Measurements from ENCODE around the gene BEX5.
"Not testable (repeated sequence)": the region's sequence is repeated elsewhere in the genome, so short reads cannot be mapped to it uniquely, and the experiment has no call there.

BEX5 gene

DNA sequence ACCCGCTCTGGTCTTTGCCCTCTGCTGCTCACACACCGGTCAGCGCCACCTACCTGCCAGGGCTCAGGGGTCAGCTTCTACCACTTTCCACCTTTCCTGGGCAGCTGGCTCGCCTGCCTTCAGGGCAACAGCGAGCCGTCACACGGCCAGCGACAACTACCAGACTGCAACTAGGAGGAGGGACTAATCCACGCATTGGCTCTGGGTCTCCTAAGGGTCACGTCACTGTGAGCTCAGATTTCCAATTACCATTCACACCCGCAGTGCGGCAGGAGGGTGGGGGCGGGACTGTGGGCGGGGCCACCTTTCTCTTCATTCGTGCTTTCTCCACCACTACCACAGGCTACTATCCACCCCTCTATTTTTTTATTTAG lies at the start of gene BEX5:
Gene BEX5, minus strand, starts transcription at position 172 of the 374 bp plus-strand sequence. CDS start 1,712 bp downstream, outside the sequence.
- FAIRE-seq (no peak), DNase-seq (ENCODE audit: extremely low spot score, insufficient read length, low read depth) (no peak)

DNA sequence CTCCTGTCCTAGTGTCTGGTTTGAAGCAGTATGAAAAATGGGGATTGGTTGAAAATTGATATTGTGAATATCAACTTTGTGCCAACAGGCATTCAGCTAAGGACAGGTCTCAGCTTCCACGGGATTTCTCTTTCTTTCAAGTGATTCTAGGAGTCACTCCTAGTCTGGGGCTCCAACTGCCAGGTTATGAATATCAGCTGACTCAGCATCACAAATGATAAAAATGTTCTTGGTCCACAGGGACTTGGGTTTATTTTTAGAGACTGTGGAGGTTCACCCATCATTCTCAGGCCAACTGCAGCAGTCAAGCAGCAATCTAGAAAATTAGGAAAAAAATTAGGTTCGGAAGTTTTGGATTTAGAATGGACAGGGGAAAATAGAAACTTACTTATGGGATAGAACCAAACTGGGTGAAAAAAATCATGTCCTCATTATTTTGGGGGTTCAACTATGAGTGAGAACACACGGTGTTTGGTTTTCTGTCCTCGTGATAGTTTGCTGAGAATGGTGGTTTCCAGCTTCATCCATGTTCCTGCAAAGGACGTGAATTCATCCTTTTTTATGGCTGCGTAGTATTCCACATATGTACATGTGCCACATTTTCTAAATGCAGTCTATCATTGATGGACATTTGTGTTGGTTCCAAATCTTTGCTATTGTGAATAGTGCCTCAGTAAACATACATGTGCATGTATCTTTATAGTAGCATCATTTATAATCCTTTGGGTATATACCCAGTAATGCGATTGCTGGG lies 30.4 kb upstream of the BEX5 start:
- FAIRE-seq (no peak), DNase-seq (ENCODE audit: extremely low spot score, insufficient read length, low read depth) (no peak)

DNA sequence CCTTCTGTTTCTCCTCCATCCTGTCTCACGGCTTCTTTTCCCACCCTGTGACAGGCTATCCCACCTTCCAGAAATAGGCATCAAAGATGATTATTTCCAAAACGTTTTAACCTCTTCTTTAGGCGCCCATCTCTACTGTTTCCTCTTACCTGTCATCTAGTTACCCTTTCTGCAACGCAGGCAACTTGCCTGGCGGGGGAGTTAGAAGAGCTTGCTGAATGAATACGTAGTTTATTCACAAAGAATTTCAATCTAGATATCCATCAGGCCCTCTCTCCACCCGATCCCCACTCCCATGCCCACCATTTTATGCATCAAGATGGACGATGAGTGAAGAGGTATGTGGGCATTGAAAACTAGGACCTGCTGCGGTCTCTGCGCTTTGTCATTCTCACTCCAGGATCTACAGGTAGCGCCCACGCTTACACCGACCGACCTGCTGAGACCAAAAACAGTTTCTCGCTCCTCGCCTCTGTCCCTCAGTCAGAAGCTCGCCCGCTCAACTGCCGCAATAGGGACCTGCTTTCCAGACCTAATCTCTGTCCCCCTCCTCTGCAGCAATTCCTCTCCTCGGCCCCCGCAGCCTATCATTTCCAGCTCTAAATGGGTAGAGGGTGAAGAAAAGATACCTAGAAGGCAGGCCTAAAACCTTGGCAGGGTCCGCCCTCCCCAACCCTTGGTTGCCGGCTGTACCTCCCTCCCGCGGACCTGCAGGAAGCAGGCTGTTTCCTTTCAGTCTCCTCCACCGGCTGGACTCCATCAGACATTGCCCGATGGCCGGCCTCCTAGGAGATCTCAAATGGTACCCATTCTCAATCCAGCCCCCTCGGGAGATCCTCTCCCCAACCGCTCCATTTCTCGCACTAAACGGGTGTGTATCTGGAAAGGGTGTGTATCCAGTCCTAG lies 624 bp downstream of the BEX5 start:
- no peak for FAIRE-seq
- no peak for DNase-seq (ENCODE audit: extremely low spot score, insufficient read length, low read depth)

DNA sequence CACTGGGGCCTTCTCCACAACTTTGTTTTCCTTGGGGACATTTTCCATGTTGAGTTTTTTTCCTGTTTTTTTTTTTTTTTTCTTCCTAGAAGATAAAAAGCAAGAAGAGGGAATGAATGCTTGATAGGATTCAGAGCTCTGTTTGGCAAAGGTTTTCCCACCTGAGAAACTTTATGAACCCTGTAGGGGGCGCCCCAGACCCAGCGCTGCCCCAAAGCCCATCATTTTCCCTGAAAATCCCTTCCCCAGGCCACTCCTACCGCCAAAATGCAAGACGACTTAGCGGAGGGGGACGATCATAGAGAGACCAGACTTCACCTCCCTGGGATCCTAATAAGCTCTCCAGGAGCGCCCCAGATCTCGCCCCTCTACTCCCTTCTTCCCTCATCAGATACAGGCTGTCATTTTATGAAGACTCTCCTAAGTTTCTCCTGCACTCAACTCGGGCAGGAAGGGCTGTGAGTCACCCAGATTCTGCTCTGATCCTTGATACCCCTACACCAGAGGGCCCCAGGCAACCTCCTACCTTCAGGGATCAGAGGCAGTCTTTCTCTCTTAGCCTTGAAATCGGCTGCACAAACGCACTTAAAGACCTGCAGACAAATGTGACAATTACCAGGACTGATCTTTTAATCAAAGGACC lies 1.4 kb downstream of the BEX5 start:
- DNase-seq (ENCODE audit: extremely low spot score, insufficient read length, low read depth) (no peak), FAIRE-seq (no peak)

DNA sequence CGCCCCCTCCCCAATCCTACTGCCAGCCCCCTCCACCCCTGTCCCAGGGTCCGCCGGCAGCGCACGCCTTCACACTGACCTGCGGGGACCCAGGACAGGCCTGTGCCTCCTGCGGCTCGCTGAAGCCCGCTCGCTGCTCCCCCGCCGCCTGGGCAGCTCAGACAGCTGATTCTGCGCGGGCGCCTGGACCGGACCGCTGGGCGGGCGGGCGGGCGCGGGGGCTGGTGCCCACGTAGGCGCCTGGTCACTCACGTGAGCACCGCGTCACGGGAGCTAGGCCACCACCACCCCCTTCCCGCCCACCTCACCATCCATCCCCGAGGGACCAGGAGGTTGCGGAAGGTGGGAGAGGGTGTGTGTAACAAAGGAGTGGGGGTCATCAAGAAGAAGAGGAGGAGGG lies 13.5 kb downstream of the BEX5 start, which contains the start of gene TCEAL6:
Gene TCEAL6, minus strand, starts transcription at position 208 of the 400 bp plus-strand sequence.
- FAIRE-seq; DNase-seq (ENCODE audit: extremely low spot score, insufficient read length, low read depth): not testable (repeated sequence)

DNA sequence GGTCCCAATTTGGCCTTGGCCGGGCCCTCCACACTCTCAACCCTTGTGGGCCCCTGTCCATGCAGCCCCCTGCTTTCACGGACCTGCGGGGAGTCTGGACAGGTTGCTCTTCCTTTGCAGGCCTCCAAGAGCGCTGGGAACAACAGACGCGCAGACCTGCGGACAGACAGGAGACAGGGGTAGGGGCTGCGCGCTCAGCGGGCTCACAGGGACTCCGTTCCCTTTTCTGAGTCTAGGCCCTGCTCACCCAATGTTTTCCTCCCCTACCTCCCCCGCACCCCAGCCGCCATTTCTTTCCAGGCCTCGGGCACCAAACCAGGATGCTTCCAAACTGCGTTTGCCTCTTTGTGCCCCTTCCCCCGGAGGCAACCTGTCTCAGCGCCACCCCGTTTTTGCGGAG lies 14.1 kb downstream of the BEX5 start:
- FAIRE-seq; DNase-seq (ENCODE audit: extremely low spot score, insufficient read length, low read depth): not testable (repeated sequence)

DNA sequence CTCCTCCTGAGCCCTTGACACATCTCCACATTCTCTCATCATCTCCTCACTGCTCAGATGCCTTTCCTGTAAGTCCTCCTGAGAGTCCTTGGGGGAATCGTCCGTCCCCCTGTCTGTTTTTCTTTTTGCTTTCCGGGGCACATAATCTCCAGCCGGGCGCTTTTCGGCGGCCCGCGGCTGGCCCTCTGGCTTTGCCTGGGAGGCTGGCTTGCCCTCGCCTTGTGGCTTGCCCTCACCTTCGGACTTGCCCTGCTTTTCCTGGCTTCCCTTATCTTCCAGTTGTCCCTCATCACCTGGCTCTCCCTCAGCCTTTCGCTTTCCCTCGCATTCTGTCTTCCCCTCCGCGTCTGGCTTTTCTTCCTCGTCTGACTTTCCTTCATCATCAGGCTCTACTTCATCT lies 14.9 kb downstream of the BEX5 start:
- FAIRE-seq: peak; percentile 29
- DNase-seq (ENCODE audit: extremely low spot score, insufficient read length, low read depth): not testable (repeated sequence)

DNA sequence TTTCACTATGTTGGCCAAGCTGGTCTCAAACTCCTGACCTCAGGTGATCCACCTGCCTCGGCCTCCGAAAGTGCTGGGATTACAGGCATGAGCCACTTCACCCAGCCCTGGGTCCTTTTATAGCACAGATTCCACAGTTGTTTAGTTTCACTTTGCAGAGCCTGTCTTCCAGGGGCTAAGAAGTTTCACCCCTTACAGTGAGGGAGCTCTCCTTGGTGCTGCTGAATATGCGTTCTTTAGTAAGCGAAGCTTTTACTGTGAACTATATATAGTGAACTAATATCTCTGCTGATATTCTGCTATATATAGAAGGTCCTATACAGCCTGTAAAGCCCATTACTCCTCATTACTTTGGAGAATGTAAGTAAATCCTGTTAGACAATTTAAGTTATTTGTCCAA lies 17.7 kb downstream of the BEX5 start:
- no peak for FAIRE-seq
- DNase-seq (ENCODE audit: extremely low spot score, insufficient read length, low read depth): no peak

DNA sequence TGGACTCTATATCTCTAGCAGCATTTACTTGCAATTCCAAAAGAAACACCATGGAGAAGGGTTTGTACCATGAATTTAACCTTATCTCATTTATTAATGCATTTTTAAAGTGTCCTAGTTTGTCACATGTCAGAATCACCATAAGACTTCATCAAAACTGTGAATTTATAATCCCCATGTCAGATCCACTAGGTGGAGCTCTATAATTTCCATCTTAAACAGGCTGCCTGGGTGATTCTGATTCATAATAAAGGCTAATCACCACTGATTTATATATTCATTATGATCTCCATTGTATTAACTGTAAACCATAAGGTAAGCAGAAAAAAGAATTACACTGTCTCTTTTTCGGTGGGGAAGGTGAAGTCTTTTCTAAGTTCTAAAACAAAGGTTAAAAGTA lies 26.3 kb downstream of the BEX5 start:
- peak; percentile 31 for FAIRE-seq
- DNase-seq (ENCODE audit: extremely low spot score, insufficient read length, low read depth): no peak

DNA sequence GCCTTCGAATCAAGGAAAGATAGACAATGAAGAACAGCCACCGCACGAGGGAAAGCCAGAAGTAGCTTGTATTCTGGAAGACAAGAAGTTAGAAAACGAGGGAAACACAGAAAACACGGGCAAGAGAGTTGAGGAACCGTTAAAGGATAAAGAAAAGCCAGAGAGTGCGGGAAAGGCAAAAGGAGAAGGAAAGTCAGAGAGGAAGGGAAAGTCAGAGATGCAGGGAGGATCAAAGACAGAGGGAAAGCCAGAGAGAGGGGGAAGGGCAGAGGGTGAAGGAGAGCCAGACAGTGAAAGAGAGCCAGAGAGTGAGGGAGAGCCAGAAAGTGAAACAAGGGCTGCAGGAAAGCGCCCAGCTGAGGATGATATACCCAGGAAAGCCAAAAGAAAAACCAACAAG lies 28.9 kb downstream of the BEX5 start:
- FAIRE-seq (no peak), DNase-seq (ENCODE audit: extremely low spot score, insufficient read length, low read depth) (no peak)

DNA sequence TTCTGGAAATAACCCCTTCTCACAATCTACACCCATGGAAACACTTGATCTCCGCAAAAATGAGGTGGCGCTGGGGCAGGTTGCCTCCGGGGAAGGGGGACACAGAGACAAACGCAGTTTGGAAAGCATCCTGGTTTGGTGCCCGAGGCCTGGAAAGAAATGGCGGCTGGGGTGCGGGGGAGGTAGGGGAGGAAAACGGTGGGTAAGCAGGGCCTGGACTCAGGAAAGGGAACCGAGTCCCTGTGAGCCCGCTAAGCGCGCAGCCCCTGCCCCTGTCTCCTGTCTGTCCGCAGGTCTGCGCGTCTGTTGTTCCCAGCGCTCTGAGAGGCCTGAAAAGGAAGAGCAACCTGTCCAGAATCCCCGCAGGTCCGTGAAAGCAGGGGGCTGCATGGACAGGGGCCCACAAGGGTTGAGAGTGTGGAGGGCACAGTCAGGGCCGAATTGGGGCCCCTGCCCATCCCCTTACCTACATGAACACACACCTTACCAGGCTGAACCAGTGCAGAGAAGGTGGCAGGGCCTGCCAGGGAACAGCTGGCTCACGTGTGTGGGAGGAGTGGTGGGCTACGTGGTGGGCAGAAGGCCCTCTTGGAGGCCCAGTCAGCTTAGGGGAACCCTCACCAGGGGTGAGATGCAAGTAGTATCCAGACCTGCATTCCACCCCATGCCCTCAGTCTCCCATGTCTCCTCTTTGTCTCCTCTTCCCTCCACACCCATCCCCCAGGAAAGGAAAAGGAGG lies 29.5 kb downstream of the BEX5 start:
- DNase-seq (ENCODE audit: extremely low spot score, insufficient read length, low read depth); FAIRE-seq: not testable (repeated sequence)

DNA sequence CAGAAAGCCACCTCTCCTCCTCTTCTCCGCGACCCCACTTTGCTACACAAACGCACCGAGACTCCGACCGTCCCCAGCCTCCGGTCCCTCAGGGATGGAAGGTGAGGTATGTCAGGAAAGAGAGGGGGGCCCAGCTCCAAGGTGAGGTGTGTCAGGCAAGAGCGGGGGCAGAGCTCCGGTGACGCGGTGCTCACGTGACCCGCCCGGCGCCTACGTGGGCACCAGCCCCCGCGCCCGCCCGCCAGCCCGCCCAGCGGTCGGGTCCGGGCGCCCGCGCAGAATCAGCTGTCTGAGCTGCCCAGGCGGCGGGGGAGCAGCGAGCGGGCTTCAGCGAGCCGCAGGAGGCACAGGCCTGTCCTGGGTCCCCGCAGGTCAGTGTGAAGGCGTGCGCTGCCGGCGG lies 30.3 kb downstream of the BEX5 start, which contains the start of gene TCEAL2:
Gene TCEAL2, plus strand, starts transcription at position 244 of the 400 bp plus-strand sequence. CDS start 1,152 bp downstream, outside the sequence.
- not testable (repeated sequence) for DNase-seq (ENCODE audit: extremely low spot score, insufficient read length, low read depth); FAIRE-seq

DNA sequence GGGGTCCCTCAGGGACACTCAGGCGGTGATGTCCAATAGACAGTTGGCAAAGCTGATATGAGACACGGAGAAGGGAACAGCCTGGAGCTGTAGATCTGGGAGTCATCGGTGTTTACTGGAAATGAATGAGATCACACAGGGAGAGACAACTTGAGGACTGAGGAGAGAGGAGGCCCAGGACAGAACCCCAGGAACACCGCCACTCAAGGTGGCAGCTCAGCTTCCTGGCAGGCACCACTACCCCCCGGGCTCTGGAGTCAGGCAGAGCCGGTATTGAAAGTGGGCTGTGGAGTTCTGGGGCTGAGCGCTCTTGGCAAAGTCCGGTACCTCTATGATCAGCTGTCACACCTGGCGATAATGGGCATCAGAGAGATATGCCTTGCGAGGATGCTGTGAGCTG lies 30.8 kb downstream of the BEX5 start:
- not testable (repeated sequence) for DNase-seq (ENCODE audit: extremely low spot score, insufficient read length, low read depth)

DNA sequence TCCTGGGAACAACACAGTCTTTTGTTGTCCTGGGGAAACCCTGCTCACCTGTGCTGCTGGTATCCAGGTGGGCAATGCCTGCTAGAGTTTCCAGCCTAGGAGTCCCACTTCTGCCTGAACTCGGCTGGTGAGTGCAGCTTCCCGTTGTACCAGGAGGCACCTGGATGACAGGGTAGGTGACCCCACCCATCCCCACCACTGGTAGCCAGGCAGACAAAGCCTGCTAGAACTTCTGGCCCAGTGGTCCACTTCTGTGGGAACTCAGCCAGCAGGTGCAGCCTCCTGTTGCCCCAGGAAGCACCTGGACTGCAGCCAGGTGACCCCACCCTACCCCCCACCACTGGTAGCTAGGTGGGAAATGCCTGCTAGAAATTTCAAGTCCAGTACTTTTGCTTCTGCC lies 40.0 kb downstream of the BEX5 start:
- no peak for FAIRE-seq
- DNase-seq (ENCODE audit: extremely low spot score, insufficient read length, low read depth): no peak

More for the DNA sequence above, 30.8 kb downstream of the BEX5 start:
- not testable (repeated sequence) for FAIRE-seq

DNA sequence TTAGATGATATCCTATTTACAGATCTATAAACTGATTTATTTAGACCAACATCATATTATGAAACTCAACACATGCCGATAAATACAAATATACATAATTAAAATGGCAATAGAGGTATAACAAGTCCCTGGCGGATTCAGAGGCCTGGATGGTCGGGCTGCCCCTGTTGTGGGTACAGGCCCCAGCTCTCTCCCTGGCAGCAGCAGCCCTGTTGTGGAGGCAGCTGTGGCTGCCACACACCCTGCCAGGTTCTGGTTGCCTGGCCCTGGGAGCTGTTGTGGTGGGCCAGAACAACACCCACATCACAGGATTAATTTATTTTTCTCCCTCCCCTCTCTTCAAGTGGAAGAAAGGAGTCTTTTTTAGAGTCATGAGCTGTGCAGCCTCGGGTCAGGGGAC lies 42.4 kb downstream of the BEX5 start:
- FAIRE-seq: no peak
- no peak for DNase-seq (ENCODE audit: extremely low spot score, insufficient read length, low read depth)

Measured in GM18507 (cell line).